ENCODE data around the gene MYO7A. TPM values are rescaled to one million over a fixed set of nuclear protein-coding genes. Genes with fewer than 3 reads are reported as not detected.

MYO7A gene
- total RNA-seq, 1 experiment from 2014 or later = 2.5 TPM

DNA sequence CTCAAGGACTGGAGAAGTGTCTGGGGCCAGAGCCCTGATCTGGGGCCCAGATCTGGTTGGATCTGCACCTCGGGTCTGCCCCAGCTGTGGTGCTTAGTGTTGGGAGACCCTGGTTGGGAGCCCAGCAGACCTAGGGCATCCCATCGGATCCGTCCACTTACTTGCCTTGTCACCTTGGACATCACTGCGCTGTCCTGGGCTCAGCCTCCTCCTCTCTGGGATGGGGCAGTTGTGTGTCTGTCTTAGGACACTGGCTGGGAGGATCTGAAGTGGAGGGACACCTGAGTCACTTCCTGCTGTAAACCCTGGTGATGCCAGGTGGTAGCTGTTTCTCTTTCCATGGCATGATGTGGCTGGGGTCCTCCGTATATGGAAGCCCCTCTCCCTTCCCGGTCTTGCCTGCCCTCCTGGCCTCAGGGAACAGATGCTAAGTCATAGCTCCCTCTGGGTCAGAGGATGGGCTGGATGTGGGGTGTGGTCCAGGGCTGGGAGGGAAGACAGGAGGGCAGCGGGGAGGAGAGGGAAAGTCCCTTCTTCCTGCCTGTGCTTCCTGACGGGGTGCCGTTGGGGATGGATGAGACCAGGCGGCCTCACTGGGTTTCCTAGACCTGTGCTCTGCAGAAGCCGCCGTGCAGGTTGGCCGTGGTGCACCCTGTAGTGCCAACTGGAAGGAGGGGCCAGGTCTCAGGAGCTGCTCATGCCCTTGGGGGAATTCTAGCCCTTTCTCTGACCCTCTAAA lies 37.5 kb upstream of the MYO7A start:
- Mint-ChIP-seq H3K4me1 (peaks cover 7% of the 10 kb centered on the region), H3K27ac (peak overlapping the region; percentile 86; the same call in 1 of the 2 replicates), H3K27me3 (ENCODE audit: low read depth) (no peaks in the 10 kb centered on the region), H3K9me3 (no peaks in the 10 kb centered on the region), H3K4me3 (no peak overlapping the region), H3K36me3 (no peaks in the 10 kb centered on the region)
- peak; percentile 48 for ATAC-seq
- CTCF ChIA-PET = interaction anchor here (0.7 to 3.9 kb wide), 54 partner anchors 8 to 458 kb away, joined by 3 to 126 read pairs (median 6); partner anchors contain the start of genes CAPN5 and MYO7A
- POLR2A ChIA-PET = interaction anchor here (0.9 to 1.0 kb wide), 2 partner anchors 24 to 43 kb away, joined by 3 to 5 read pairs; partner anchors contain the start of gene CAPN5
- TF ChIP-seq, protein P1, sequence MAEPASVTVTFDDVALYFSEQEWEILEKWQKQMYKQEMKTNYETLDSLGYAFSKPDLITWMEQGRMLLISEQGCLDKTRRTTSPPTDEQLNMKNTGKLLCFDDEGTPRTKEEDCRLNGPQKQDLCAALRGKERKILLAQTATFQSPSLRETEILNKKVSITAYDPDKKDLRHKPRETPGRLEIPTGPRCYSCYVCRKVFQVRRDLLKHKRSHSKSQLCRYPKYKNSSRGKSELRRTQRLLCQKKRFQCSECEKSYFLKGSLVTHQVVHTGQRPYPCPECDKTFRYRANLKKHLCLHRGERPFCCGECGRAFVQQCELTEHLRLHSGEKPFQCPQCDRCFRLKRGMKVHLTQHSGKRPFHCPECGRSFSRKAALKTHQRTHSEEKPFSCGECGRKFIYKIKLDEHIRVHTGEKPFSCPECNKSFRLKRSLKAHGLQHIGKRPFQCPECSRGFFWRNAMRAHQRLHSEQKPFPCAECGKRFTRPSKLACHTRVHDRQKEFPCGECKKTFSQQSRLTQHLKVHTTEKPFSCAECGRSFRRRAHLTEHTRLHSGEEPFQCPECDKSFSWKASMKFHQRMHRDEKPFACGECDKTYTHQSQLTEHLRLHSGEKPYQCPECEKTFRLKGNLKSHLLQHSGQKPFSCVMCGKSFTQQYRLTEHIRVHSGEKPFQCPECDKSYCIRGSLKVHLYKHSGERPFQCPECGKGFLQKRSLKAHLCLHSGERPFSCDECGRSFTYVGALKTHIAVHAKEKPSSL (CRISPR knock-in tag; conservative IDR thresholded peaks at IDR 0.05) = no peak
- no peak for TF ChIP-seq ZNF416 (CRISPR knock-in tag; IDR thresholded peaks at IDR 0.05)
- TF ChIP-seq, protein P2, sequence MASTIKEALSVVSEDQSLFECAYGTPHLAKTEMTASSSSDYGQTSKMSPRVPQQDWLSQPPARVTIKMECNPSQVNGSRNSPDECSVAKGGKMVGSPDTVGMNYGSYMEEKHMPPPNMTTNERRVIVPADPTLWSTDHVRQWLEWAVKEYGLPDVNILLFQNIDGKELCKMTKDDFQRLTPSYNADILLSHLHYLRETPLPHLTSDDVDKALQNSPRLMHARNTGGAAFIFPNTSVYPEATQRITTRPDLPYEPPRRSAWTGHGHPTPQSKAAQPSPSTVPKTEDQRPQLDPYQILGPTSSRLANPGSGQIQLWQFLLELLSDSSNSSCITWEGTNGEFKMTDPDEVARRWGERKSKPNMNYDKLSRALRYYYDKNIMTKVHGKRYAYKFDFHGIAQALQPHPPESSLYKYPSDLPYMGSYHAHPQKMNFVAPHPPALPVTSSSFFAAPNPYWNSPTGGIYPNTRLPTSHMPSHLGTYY (CRISPR knock-in tag; IDR thresholded peaks at IDR 0.05) = no peak
- TF ChIP-seq JUN (CRISPR knock-in tag; IDR thresholded peaks at IDR 0.05) = no peak
- no peak for TF ChIP-seq EMX1 (CRISPR knock-in tag; IDR thresholded peaks at IDR 0.05)
- no peak for TF ChIP-seq ZNF219 (CRISPR knock-in tag; IDR thresholded peaks at IDR 0.05; ENCODE audit: borderline replicate concordance)
- no peak for TF ChIP-seq ZNF263 (CRISPR knock-in tag; IDR thresholded peaks at IDR 0.05; ENCODE audit: low read depth)
- no peak for TF ChIP-seq SMAD4 (CRISPR knock-in tag; IDR thresholded peaks at IDR 0.05)
- TF ChIP-seq IRF2 (CRISPR knock-in tag; IDR thresholded peaks at IDR 0.05; ENCODE audit: borderline replicate concordance, low read depth) = no peak
- TF ChIP-seq CTCF (IDR thresholded peaks at IDR 0.05) = no peak
- TF ChIP-seq, protein P3, sequence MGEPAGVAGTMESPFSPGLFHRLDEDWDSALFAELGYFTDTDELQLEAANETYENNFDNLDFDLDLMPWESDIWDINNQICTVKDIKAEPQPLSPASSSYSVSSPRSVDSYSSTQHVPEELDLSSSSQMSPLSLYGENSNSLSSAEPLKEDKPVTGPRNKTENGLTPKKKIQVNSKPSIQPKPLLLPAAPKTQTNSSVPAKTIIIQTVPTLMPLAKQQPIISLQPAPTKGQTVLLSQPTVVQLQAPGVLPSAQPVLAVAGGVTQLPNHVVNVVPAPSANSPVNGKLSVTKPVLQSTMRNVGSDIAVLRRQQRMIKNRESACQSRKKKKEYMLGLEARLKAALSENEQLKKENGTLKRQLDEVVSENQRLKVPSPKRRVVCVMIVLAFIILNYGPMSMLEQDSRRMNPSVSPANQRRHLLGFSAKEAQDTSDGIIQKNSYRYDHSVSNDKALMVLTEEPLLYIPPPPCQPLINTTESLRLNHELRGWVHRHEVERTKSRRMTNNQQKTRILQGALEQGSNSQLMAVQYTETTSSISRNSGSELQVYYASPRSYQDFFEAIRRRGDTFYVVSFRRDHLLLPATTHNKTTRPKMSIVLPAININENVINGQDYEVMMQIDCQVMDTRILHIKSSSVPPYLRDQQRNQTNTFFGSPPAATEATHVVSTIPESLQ (CRISPR knock-in tag; IDR thresholded peaks at IDR 0.05) = no peak
- no peak for TF ChIP-seq USF2 (CRISPR knock-in tag; IDR thresholded peaks at IDR 0.05)
- TF ChIP-seq ESRRA (CRISPR knock-in tag; IDR thresholded peaks at IDR 0.05; ENCODE audit: borderline replicate concordance) = no peak
- no peak for TF ChIP-seq FOXP4 (CRISPR knock-in tag; IDR thresholded peaks at IDR 0.05)
- no peak for TF ChIP-seq ZNF232 (CRISPR knock-in tag; IDR thresholded peaks at IDR 0.05)
- no peak for TF ChIP-seq NFYB (CRISPR knock-in tag; conservative IDR thresholded peaks at IDR 0.05; ENCODE audit: low read depth)
- TF ChIP-seq RELA (CRISPR knock-in tag; IDR thresholded peaks at IDR 0.05; ENCODE audit: borderline replicate concordance) = no peak
- no peak for TF ChIP-seq TCF7 (CRISPR knock-in tag; IDR thresholded peaks at IDR 0.05; ENCODE audit: low read depth)
- no peak for TF ChIP-seq E2F4 (CRISPR knock-in tag; IDR thresholded peaks at IDR 0.05; ENCODE audit: borderline replicate concordance, low read depth)
- no peak for DNase-seq (ENCODE audit: low spot score)
